Peyer's patch (tissue), 4 donors: ENCODE data around the gene DERA.

ENCODE experiments used
- POLR2A ChIP-seq, 2 donors: fragments of 450-650 bp; IDR thresholded peaks; one replicate each; pipeline ENCODE4 v1.5.1; 2017; ENCODE audit warnings: antibody characterized with exemption in 2 of 2, mild to moderate bottlenecking in 2 of 2, moderate library complexity in 2 of 2
- TF ChIP-seq, protein P1 (sequence below), 6 experiments: fragments of 450-650 bp in 4 of 6; fragments of 200-600 bp in 2 of 6; sonication (generic) in 1 of 6; IDR thresholded peaks; one replicate each; pipeline ENCODE4 v1.5.1; 2017 to 2019; ENCODE audit warnings: antibody characterized with exemption in 6 of 6, mild to moderate bottlenecking in 3 of 6, moderate library complexity in 1 of 6

DNA sequence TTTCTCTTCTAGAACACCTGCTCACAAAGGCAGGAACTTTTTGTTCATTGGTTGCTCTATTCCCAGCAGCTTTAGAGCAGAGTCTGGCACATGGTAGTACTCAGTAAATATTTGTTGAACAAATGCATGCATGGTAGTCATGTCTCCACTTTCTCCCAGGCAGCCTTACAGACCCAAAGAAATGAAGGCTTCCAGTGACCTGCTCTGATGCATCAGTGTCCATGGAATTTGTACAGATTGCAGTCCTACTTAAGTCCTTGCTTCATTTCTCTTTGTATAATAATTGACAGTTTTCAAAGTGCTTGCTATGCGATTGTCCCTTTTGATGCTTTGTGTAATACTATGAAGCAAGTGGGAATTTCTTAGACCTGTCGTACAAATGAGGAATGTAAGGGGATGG lies 119.6 kb downstream of the DERA start:
- TF ChIP-seq, protein P1, sequence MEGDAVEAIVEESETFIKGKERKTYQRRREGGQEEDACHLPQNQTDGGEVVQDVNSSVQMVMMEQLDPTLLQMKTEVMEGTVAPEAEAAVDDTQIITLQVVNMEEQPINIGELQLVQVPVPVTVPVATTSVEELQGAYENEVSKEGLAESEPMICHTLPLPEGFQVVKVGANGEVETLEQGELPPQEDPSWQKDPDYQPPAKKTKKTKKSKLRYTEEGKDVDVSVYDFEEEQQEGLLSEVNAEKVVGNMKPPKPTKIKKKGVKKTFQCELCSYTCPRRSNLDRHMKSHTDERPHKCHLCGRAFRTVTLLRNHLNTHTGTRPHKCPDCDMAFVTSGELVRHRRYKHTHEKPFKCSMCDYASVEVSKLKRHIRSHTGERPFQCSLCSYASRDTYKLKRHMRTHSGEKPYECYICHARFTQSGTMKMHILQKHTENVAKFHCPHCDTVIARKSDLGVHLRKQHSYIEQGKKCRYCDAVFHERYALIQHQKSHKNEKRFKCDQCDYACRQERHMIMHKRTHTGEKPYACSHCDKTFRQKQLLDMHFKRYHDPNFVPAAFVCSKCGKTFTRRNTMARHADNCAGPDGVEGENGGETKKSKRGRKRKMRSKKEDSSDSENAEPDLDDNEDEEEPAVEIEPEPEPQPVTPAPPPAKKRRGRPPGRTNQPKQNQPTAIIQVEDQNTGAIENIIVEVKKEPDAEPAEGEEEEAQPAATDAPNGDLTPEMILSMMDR (IDR thresholded peaks at IDR 0.05) = no peak
- no peak for TF ChIP-seq POLR2A (IDR thresholded peaks at IDR 0.05)
